ENCODE data around the gene ZNF565. TPM values are rescaled to one million over a fixed set of nuclear protein-coding genes. Genes with fewer than 3 reads are reported as not detected.

The ZNF565 gene
- total RNA-seq, 6 experiments from 2014 or later: 2.7 to 3.7 (median 3.1) TPM

DNA sequence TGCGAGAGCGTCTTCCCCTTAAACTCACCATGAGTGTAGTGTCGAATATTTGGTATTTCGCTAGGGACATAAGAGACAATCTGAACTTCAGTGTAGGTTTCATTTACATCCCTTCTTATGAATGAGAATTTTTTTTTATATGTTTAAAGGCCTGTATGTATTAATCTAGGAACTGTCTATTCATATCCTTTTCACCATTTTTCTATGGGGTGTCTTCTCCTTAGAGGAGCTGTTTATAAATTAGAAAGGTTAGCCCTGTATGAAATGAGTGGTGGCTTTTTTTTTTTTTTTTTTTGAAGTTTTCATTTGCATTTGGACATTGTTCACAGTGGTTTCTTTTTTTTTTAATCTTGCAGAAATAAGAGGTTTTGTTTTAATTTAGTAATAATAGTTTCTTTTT, 8.0 kb upstream of the ZNF565 start:
- no peaks in the 10 kb centered on the region; the same call in 1 of the 2 replicates for H3K9me3 Mint-ChIP-seq
- TF ChIP-seq, protein P1, sequence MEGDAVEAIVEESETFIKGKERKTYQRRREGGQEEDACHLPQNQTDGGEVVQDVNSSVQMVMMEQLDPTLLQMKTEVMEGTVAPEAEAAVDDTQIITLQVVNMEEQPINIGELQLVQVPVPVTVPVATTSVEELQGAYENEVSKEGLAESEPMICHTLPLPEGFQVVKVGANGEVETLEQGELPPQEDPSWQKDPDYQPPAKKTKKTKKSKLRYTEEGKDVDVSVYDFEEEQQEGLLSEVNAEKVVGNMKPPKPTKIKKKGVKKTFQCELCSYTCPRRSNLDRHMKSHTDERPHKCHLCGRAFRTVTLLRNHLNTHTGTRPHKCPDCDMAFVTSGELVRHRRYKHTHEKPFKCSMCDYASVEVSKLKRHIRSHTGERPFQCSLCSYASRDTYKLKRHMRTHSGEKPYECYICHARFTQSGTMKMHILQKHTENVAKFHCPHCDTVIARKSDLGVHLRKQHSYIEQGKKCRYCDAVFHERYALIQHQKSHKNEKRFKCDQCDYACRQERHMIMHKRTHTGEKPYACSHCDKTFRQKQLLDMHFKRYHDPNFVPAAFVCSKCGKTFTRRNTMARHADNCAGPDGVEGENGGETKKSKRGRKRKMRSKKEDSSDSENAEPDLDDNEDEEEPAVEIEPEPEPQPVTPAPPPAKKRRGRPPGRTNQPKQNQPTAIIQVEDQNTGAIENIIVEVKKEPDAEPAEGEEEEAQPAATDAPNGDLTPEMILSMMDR (IDR thresholded peaks at IDR 0.05): no peak
- no peak overlapping the region for H3K4me3 Mint-ChIP-seq
- no peak for DNase-seq
- H3K4me1 Mint-ChIP-seq (ENCODE audit: low read depth): peaks cover 52% of the 10 kb centered on the region
- no peaks in the 10 kb centered on the region for H3K27me3 Mint-ChIP-seq (ENCODE audit: insufficient read depth)
- no peak overlapping the region for H3K27ac Mint-ChIP-seq
- H3K36me3 Mint-ChIP-seq (ENCODE audit: low read depth): peaks cover 42% of the 10 kb centered on the region

DNA sequence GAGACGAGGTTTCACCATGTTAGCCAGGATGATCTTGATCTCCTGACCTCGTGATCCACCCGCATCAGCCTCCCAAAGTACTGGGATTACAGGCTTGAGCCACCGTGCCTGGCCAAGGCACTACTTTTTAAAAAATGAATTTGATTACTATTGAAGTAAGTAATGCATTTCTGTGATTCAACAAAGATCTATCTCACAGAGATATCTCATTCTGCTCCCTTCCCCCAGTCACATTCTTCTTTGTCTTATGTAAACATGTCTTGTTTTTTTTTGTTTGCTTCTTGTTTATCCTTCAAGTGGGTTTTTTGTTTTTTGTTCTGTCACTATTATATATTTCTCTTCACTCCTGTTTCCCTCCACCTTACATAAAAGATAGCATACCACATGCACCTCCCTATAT, 7.0 kb upstream of the ZNF565 start:
- H3K9me3 Mint-ChIP-seq: peaks cover 4% of the 10 kb centered on the region; the same call in 1 of the 2 replicates
- H3K27me3 Mint-ChIP-seq (ENCODE audit: insufficient read depth): no peaks in the 10 kb centered on the region
- peaks cover 56% of the 10 kb centered on the region for H3K4me1 Mint-ChIP-seq (ENCODE audit: low read depth)
- H3K36me3 Mint-ChIP-seq (ENCODE audit: low read depth): peaks cover 45% of the 10 kb centered on the region
- no peak overlapping the region for H3K27ac Mint-ChIP-seq
- TF ChIP-seq, protein P1 (IDR thresholded peaks at IDR 0.05): no peak
- DNase-seq: no peak
- H3K4me3 Mint-ChIP-seq: peak overlapping the region; percentile 36; the same call in 1 of the 2 replicates

DNA sequence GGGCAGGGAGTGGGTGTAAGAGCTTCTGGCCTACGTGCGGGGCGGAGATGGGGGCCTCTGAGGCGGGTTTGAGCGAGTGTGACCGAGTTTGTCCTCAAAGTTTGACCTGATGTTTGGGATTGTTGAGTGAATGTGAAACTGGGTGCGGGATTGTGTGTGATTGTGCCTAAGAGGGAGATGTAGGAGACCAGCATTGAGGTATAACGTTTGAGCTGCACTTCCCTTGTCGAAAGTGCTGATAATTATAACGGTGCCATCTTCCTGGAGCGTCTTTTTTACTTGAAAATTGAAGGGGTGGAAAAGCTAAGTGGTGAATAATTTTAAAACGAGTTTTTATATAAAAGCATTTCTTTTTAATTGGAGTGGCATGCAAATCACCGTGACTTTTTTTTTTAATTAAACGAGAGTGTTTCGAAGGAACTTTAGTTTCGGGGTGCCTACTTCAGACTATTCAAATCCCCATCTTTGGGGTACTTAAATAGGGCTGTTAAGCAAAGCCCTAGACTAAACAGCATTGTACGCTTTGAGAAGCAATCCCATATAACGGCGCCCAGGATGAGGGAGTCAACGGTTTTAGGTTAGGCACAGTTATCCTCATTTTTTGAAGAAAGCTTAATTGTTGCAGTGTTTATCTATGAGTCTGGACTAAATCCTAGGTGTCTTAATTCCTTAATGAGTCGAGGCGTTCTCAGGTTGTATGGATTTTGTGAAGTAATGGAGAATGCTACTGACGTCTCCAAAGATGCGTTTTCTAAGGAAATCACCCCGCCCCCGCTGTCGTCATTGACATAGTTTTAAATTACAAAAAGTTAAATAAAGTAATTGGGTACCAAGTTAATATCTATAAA, 1.0 kb upstream of the ZNF565 start:
- Mint-ChIP-seq H3K4me1 (ENCODE audit: low read depth) (peaks cover 21% of the 10 kb centered on the region), H3K27me3 (ENCODE audit: insufficient read depth) (no peaks in the 10 kb centered on the region), H3K4me3 (no peak overlapping the region), H3K9me3 (peaks cover 4% of the 10 kb centered on the region; the same call in 1 of the 2 replicates), H3K27ac (no peak overlapping the region), H3K36me3 (ENCODE audit: low read depth) (peaks cover 29% of the 10 kb centered on the region)
- TF ChIP-seq, protein P1 (IDR thresholded peaks at IDR 0.05): no peak
- DNase-seq: no peak

DNA sequence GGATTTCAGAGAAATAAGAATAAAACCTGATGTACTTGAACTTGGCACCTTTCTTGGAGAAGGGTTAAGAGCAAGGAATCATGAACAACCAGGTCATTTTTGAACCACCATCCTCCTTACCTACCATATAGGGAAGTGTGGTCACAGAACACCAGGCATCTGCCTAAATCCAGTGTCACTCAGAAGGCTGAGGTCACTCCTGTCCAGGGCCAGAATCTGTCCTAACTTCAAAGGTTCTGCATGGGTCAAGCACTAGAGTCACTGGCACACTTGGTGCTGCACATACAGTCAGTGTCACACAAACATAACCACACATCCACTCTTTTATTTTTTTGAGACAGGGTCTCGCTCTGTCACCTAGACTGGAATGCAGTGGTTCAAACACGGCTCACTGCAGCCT, 1.6 kb downstream of the ZNF565 start:
- Mint-ChIP-seq H3K27ac (no peak overlapping the region), H3K4me1 (ENCODE audit: low read depth) (peaks cover 10% of the 10 kb centered on the region; the same call in 1 of the 2 replicates), H3K27me3 (ENCODE audit: insufficient read depth) (no peaks in the 10 kb centered on the region), H3K36me3 (ENCODE audit: low read depth) (peaks cover 18% of the 10 kb centered on the region), H3K4me3 (peak overlapping the region; percentile 53), H3K9me3 (peaks cover 4% of the 10 kb centered on the region; the same call in 1 of the 2 replicates)
- no peak for DNase-seq
- TF ChIP-seq, protein P1 (IDR thresholded peaks at IDR 0.05): no peak

DNA sequence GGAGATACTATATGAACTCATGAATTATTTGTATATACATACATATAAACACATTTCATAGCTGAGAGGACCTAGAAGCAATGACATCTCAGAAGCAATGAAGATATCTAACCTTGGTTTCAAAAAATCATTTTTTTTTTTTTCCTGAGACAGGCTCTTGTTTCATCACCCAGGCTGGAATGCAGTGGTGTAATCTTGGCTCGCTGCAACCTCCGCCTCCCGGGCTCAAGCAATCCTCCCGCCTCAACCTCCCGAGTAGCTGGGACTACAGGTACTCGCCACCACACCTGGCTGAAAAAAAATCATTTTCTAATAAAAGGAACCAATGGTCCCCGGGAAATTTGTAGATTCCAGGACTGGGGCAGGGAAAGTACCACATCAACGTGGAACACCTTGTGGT, 4.0 kb downstream of the ZNF565 start:
- no peak for DNase-seq
- TF ChIP-seq, protein P1 (IDR thresholded peaks at IDR 0.05): no peak
- no peak overlapping the region for H3K27ac Mint-ChIP-seq

More for the DNA sequence above, 4.0 kb downstream of the ZNF565 start:
- Mint-ChIP-seq H3K4me1 (ENCODE audit: low read depth) (no peaks in the 10 kb centered on the region), H3K4me3 (no peak overlapping the region), H3K9me3 (no peaks in the 10 kb centered on the region), H3K36me3 (ENCODE audit: low read depth) (0 out of 2 replicates have a peak, but pooled peaks cover 8% of the 10 kb centered on the region), H3K27me3 (ENCODE audit: insufficient read depth) (no peaks in the 10 kb centered on the region)
